IMR-90 (cell line): ENCODE results near the gene DBF4B. TPM values are rescaled to one million over a fixed set of nuclear protein-coding genes. Genes with fewer than 3 reads are reported as not detected.

Experiments used
- ATAC-seq: fragments of 200-7000 bp; cut with Tn5 transposase; 2 replicates; pipeline ENCODE4 v1.9.1; 2020; ENCODE audit warnings: low read depth, mild to moderate bottlenecking, moderate library complexity
- BruUV-seq: library from RNA; stranded (reverse); fragments of 400-500 nt; replicated peaks from 2 replicates; lab custom pipeline; 2021; lab: Mats Ljungman, UMichigan
- CTCF ChIA-PET: fragments of 300-600 bp; formaldehyde crosslinking; extraction: SDS; loops from one replicate; lab custom pipeline; 2021; ENCODE audit warnings: antibody characterized with exemption; lab: Yijun Ruan, JAX
- POLR2A ChIA-PET: fragments of 300-600 bp; sonication (Branson Sonifier 250); formaldehyde crosslinking; loops from one replicate; lab custom pipeline; 2022; ENCODE audit warnings: antibody characterized with exemption; ENCODE audit not compliant: unreplicated experiment; lab: Charles Lee
- DNase-seq: peaks from one replicate; pipeline ENCODE4 v3.0.0; 2013
- H2AFZ ChIP-seq: replicated peaks from 2 replicates; pipeline ENCODE3; 2013; ENCODE audit warnings: low read length, mild to moderate bottlenecking; ENCODE audit not compliant: poor library complexity
- H2AK5ac ChIP-seq: 2 replicates; pipeline ENCODE4 v1.6.1; 2013; ENCODE audit warnings: low read depth, low read length, inconsistent platforms
- H2AK9ac ChIP-seq: replicated peaks from 2 replicates; pipeline ENCODE3; 2013; ENCODE audit warnings: mild to moderate bottlenecking, low read depth, low read length, moderate library complexity; ENCODE audit not compliant: poor library complexity
- H2BK120ac ChIP-seq: 2 replicates; pipeline ENCODE4 v1.6.1; 2013; ENCODE audit warnings: low read depth, low read length, inconsistent platforms
- H2BK15ac ChIP-seq: 3 replicates; pipeline ENCODE4 v1.6.1; 2013; ENCODE audit warnings: low read depth, low read length, inconsistent platforms
- H2BK20ac ChIP-seq: 2 replicates; pipeline ENCODE4 v1.6.1; 2013; ENCODE audit warnings: low read depth, mild to moderate bottlenecking, inconsistent platforms, low read length, moderate library complexity
- H2BK5ac ChIP-seq: 2 replicates; pipeline ENCODE4 v1.6.1; 2013; ENCODE audit warnings: mild to moderate bottlenecking, low read depth, low read length, inconsistent platforms; ENCODE audit not compliant: poor library complexity, severe bottlenecking
- H3K14ac ChIP-seq: replicated peaks from 2 replicates; pipeline ENCODE4 v1.6.1; 2013; ENCODE audit warnings: low read depth, low read length, inconsistent platforms
- H3K18ac ChIP-seq: 2 replicates; pipeline ENCODE4 v1.6.1; 2013; ENCODE audit warnings: low read depth, low read length, control low read depth
- H3K23ac ChIP-seq: 2 replicates; pipeline ENCODE4 v1.6.1; 2013; ENCODE audit warnings: low read depth, low read length, inconsistent platforms
- H3K27ac ChIP-seq: 2 replicates; pipeline ENCODE4 v1.5.1; 2013; ENCODE audit warnings: mild to moderate bottlenecking, control low read depth, low read length; ENCODE audit not compliant: insufficient read depth
- H3K27me3 ChIP-seq: 2 replicates; pipeline ENCODE4 v1.6.1; 2013; ENCODE audit warnings: low read length; ENCODE audit not compliant: control insufficient read depth, insufficient read depth
- H3K36me3 ChIP-seq: 2 replicates; pipeline ENCODE4 v1.6.1; 2013; ENCODE audit warnings: low read length, mixed read lengths; ENCODE audit not compliant: control insufficient read depth, insufficient read depth
- H3K4ac ChIP-seq: 2 replicates; pipeline ENCODE4 v1.6.1; 2013; ENCODE audit warnings: low read depth, low read length, inconsistent platforms
- H3K4me1 ChIP-seq: 2 replicates; pipeline ENCODE4 v1.6.1; 2013; ENCODE audit warnings: low read length, mixed read lengths; ENCODE audit not compliant: control insufficient read depth, insufficient read depth
- H3K4me2 ChIP-seq: 2 replicates; pipeline ENCODE4 v1.6.1; 2013; ENCODE audit warnings: low read depth, mild to moderate bottlenecking, control low read depth, low read length, moderate library complexity
- H3K4me3 ChIP-seq: 2 replicates; pipeline ENCODE4 v1.5.1; 2013; ENCODE audit warnings: low read depth, mild to moderate bottlenecking, control low read depth, low read length, moderate library complexity; ENCODE audit not compliant: insufficient read depth
- H3K56ac ChIP-seq: 2 replicates; pipeline ENCODE4 v1.6.1; 2013; ENCODE audit warnings: low read length, inconsistent platforms; ENCODE audit not compliant: insufficient read depth; ENCODE audit errors: extremely low read depth
- H3K79me1 ChIP-seq, 2 experiments: 2 replicates each; pipeline ENCODE4 v1.6.1; 2013; ENCODE audit warnings: low read length in 2 of 2, inconsistent platforms in 1 of 2, low read depth in 1 of 2
- H3K9ac ChIP-seq: 2 replicates; pipeline ENCODE4 v1.6.1; 2013; ENCODE audit warnings: low read depth, low read length, control low read depth
- H3K9me1 ChIP-seq: 2 replicates; pipeline ENCODE4 v1.6.1; 2013; ENCODE audit warnings: low read length, inconsistent platforms; ENCODE audit not compliant: insufficient read depth
- H3K9me3 ChIP-seq: 2 replicates; pipeline ENCODE4 v1.6.1; 2013; ENCODE audit warnings: low read length; ENCODE audit not compliant: control insufficient read depth, insufficient read depth
- H4K20me1 ChIP-seq: 2 replicates; pipeline ENCODE4 v1.6.1; 2013; ENCODE audit warnings: low read length, inconsistent platforms; ENCODE audit not compliant: insufficient read depth
- H4K5ac ChIP-seq: 2 replicates; pipeline ENCODE4 v1.6.1; 2013; ENCODE audit warnings: mild to moderate bottlenecking, low read depth, low read length, control low read depth
- H4K8ac ChIP-seq, 2 experiments: 2 replicates each; pipeline ENCODE4 v1.6.1; 2013; ENCODE audit warnings: low read depth in 2 of 2, low read length in 2 of 2, control low read depth in 1 of 2, inconsistent platforms in 1 of 2
- H4K91ac ChIP-seq: 2 replicates; pipeline ENCODE4 v1.6.1; 2013; ENCODE audit warnings: low read depth, low read length, inconsistent platforms; ENCODE audit not compliant: insufficient read depth
- BHLHE40 ChIP-seq: fragments of 150-350 bp; IDR thresholded peaks from 2 replicates; pipeline ENCODE4 v1.6.1; 2016; ENCODE audit warnings: mild to moderate bottlenecking, low read depth, low read length
- FOS ChIP-seq: fragments of 150-350 bp; IDR thresholded peaks from 2 replicates; pipeline ENCODE4 v1.6.1; 2016; ENCODE audit warnings: low read depth, low read length
- MAZ ChIP-seq: IDR thresholded peaks from 2 replicates; pipeline ENCODE4 v1.6.1; 2012; ENCODE audit warnings: low read depth, mild to moderate bottlenecking, low read length, improper control_type of control experiment, moderate library complexity, borderline replicate concordance
- MXI1 ChIP-seq: IDR thresholded peaks from 2 replicates; pipeline ENCODE4 v1.6.1; 2012; ENCODE audit warnings: low read depth, mild to moderate bottlenecking, low read length, moderate library complexity, borderline replicate concordance
- NFE2L2 ChIP-seq: fragments of 150-350 bp; IDR thresholded peaks from 2 replicates; pipeline ENCODE4 v1.6.1; 2016; ENCODE audit warnings: low read depth, mild to moderate bottlenecking, low read length
- RAD21 ChIP-seq: IDR thresholded peaks from 2 replicates; pipeline ENCODE4 v1.6.1; 2012; ENCODE audit warnings: low read length, improper control_type of control experiment
- RCOR1 ChIP-seq: IDR thresholded peaks from 2 replicates; pipeline ENCODE4 v1.6.1; 2012; ENCODE audit warnings: mild to moderate bottlenecking, low read length, improper control_type of control experiment; ENCODE audit not compliant: insufficient replicate concordance
- WGBS, 2 experiments: methylation state at CpG; one replicate each; pipeline versions ENCODE4 v1.1.5 to v1.1.7; 2013; ENCODE audit warnings: missing lambda C conversion rate in 2 of 2; ENCODE audit not compliant: insufficient read length in 1 of 2; ENCODE audit errors: extremely low coverage in 2 of 2; 5-methylcytosine and 5-hydroxymethylcytosine counted together
- dilution Hi-C: fragments of 300-500 bp; cut with HindIII; formaldehyde crosslinking; loops from one replicate; pipeline ENCODE4 v1.14.3; 2018; ENCODE audit warnings: low sequenced_read_pairs; ENCODE audit not compliant: unreplicated experiment
- in situ Hi-C: fragments of 300-500 bp; cut with MboI; formaldehyde crosslinking; loops from 3 replicates; pipeline ENCODE4 v1.14.3; 2019; ENCODE audit warnings: low sequenced_read_pairs, inconsistent platforms, mixed read lengths
- intact Hi-C: fragments of 100-400 bp; cut with micrococcal nuclease; formaldehyde crosslinking; loops from 2 replicates; pipeline ENCODE4 v1.10.0; 2022
- polyA plus RNA-seq, 3 experiments: library from polyadenylated mRNA; depleted of rRNA; stranded (reverse); fragments of >200 nt; gene quantifications; 2 replicates each; pipeline ENCODE4 v1.2.3, GENCODE V29; 2012; ENCODE audit warnings: low replicate concordance in 1 of 3
- total RNA-seq: library from RNA; depleted of rRNA; stranded (reverse); fragments of >200 nt; gene quantifications from 2 replicates; pipeline ENCODE4 v1.2.3, GENCODE V29; 2012
- TF ChIP-seq, protein P1 (sequence below): fragments of 150-350 bp; IDR thresholded peaks from 2 replicates; pipeline ENCODE4 v1.6.1; 2017; ENCODE audit warnings: mild to moderate bottlenecking, antibody characterized with exemption, low read length, low read depth
- TF ChIP-seq, protein P2 (sequence below): fragments of 150-350 bp; IDR thresholded peaks from 2 replicates; pipeline ENCODE4 v1.6.1; 2016; ENCODE audit warnings: low read depth, mild to moderate bottlenecking, low read length, moderate library complexity, borderline replicate concordance

DBF4B gene
- total and polyA plus RNA-seq, 2 of the 4 experiments (the other 2 are of a cell fraction), result 3.6 to 10.2 TPM

DNA sequence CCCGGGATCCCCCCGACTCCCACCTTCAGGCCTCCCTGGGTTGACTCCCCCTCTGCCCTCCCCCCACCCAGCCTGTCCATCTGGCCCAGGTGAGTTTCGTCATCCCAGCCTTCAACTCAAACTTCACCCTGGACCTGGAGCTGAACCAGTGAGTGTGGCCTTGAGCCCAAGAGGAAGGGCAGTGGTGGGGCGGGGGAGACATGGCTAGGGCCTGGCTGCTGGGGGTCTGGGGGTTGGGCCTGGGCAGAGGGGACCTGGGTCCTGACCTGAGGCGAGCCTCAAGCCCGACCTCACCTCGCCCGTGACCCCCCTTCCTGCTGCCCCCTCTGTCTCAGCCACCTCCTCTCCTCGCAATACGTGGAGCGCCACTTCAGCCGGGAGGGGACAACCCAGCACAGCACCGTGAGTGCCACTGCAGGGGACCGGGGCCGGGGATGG is 61.2 kb downstream of the DBF4B start:
- Histone ChIP-seq H4K91ac (no peak overlapping the region), H3K4ac (no peak overlapping the region), H3K4me2 (no peak overlapping the region), H3K4me3 (no peak overlapping the region), H2AK9ac (no peak overlapping the region), H4K8ac (no peak overlapping the region), H2AK5ac (no peak overlapping the region), H2BK120ac (no peak overlapping the region), H3K27me3 (peaks cover 20% of the 10 kb centered on the region), H3K23ac (no peak overlapping the region), H2BK20ac (no peak overlapping the region), H3K18ac (no peak overlapping the region), H3K14ac (no peak overlapping the region), H2AFZ (no peak overlapping the region), H2BK15ac (no peak overlapping the region), H3K4me1 (no peaks in the 10 kb centered on the region), H3K36me3 (no peaks in the 10 kb centered on the region), H4K5ac (no peak overlapping the region), H3K9ac (no peak overlapping the region), H4K20me1 (no peaks in the 10 kb centered on the region), H3K9me3 (no peaks in the 10 kb centered on the region), H3K27ac (no peak overlapping the region), H3K79me1 (no peaks in the 10 kb centered on the region), H2BK5ac (no peak overlapping the region), H3K56ac (no peak overlapping the region), H3K9me1 (no peaks in the 10 kb centered on the region)
- dilution Hi-C loops, result no loop called here
- intact Hi-C loops, result loop anchor here (10.0 kb wide), 1 partner anchor 235 kb away; no protein-coding TSS in a partner anchor
- TF ChIP-seq BHLHE40 (no peak), MAZ (no peak), NFE2L2 (no peak), MXI1 (no peak), RAD21 (no peak), FOS (no peak), RCOR1 (no peak)
- TF ChIP-seq, protein P1, sequence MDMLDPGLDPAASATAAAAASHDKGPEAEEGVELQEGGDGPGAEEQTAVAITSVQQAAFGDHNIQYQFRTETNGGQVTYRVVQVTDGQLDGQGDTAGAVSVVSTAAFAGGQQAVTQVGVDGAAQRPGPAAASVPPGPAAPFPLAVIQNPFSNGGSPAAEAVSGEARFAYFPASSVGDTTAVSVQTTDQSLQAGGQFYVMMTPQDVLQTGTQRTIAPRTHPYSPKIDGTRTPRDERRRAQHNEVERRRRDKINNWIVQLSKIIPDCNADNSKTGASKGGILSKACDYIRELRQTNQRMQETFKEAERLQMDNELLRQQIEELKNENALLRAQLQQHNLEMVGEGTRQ, result no peak
- TF ChIP-seq, protein P2, sequence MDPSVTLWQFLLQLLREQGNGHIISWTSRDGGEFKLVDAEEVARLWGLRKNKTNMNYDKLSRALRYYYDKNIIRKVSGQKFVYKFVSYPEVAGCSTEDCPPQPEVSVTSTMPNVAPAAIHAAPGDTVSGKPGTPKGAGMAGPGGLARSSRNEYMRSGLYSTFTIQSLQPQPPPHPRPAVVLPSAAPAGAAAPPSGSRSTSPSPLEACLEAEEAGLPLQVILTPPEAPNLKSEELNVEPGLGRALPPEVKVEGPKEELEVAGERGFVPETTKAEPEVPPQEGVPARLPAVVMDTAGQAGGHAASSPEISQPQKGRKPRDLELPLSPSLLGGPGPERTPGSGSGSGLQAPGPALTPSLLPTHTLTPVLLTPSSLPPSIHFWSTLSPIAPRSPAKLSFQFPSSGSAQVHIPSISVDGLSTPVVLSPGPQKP, result no peak
- BruUV-seq, result no TSS peak
- ATAC-seq (no peak), DNase-seq (no peak)
- in situ Hi-C loops, result no loop called here
- CTCF ChIA-PET, result no interaction called here
- POLR2A ChIA-PET, result no interaction called here
- no CpG with 5 or more reads among the region's 15 CpGs for WGBS, 2 experiments
